GM18873 (cell line): Measurements from ENCODE around the gene ATF2.
"Not testable (repeated sequence)": the region's sequence is repeated elsewhere in the genome, so short reads cannot be mapped to it uniquely, and the experiment has no call there.

Source experiments
- ATAC-seq: cut with Tn5 transposase; IDR thresholded peaks from one replicate; pipeline ENCODE4 v1.9.1; 2021; ENCODE audit warnings: mild to moderate bottlenecking, moderate library complexity, moderate number of reproducible peaks; ENCODE audit not compliant: unreplicated experiment, low FRiP score

Gene ATF2

GRCh38 chr2:175167076-175167791 lies 769 bp downstream of the ATF2 start:
- ATAC-seq, result no peak

GRCh38 chr2:175166216-175166824 lies 1.7 kb downstream of the ATF2 start:
- no peak for ATAC-seq

- no peak for ATAC-seq
Observed at GRCh38 chr2:175164235-175164634, 3.8 kb downstream of the ATF2 start.

DNA sequence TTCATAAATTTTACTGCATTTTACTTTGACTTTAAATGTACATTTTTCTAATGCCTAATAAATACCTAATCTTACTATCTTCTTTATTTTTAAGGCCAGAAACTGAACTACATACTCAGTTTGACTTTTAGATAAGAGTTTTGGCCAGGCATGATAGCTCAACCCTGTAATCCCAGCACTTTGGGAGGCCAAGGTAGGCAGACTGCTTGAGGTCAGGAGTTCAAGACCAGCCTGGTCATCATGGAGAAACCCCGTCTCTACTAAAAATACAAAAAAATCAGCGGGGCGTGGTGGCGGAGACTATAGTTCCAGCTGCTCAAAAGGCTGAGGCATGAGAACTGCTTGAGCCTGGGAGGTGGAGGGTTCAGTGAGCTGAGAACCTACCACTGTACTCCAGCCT lies 9.1 kb downstream of the ATF2 start:
- ATAC-seq, result no peak

DNA sequence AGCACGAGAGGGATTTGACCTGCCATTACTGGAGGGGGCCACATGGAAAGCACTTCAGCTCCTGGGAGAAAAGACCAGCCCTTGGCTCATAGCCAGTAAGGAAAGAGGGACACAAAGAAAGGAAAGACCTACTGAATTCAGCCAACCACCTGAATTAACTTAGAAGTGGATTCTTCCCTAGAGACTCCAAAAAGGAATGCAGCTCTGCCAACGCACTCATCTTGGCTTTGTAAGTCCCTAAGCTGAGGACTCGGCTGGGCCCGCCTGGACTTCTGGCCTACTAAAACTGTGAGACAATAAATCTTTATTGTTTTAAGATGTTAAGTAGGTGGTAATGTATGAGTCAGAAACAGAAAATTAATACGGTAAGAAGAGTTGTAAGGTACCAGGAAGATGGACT lies 11.5 kb downstream of the ATF2 start:
- ATAC-seq, result no peak

DNA sequence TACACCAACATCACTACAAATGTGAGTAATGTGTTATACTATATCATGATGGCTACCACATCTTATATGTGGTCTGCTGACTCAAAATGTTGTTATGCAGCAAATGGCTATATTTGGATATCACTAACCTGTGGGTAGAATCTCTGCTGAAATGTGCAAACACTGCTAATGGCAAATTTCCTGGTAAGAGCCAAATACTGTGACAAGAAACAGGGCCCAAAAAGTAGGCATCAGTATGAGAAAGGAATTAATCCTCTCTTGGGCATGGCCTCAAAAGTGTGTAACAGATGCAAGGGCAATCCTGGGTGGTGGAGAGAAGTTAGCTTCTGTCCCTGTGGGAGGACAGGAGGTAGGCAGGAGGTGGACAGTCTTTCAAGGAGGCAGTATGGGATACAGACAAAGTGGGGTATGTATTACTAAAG lies 13.3 kb downstream of the ATF2 start:
- peak; percentile 77 for ATAC-seq

DNA sequence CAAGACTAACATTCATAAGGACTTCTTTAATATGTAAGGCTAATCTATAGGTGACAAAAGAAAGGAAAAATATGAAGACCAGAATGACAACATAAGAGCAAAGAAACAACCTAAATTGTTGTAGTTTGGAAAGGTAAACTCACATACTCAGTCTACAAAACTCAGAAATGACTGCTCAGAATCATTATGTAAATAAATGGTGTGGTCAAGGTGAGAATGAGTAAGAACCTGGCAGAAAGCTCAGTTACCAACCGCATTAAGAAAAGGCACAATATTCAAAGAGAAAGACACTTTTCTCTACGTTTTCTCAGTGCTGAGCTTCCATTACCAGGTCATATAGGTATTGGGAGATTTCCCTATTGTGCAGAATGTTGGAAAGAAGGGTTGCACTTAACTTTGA lies 15.8 kb downstream of the ATF2 start:
- ATAC-seq, result peak; percentile 59

DNA sequence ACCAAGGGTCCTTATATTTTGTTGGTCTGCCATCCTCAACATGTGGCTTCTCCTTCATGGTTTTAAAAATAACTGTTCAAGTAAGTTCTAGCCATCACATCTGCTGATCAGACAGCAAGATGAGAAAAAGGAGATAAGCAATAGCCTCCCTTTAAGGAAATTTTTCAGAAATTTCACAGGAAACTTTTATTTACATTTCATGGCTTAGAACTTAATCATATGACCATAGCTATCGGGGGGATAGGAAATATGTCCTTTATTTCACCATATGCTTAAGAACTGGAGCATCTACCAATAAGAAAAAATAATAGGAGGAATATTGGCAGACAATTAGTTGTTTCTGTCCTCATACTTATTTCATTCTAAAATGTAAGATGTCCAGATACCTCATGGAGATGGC lies 16.2 kb downstream of the ATF2 start:
- no peak for ATAC-seq

DNA sequence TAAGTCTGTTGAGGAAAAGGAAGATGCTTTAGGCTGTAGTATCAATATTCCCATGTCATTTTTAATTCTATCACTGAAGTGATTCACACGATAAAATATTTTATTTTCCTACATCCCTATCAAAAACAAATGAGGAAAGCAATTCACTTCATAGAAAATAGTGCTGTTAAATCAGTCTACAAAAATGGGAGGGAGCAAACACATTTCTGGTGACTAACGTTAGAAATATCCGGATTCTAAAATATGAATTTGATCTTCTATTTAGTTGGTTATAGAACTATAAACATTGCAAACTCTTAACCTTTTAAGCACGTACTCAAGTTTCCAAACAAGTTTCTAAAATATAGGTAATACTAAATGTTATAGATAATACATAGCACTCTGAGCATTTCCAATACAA lies 20.8 kb downstream of the ATF2 start:
- no peak for ATAC-seq

DNA sequence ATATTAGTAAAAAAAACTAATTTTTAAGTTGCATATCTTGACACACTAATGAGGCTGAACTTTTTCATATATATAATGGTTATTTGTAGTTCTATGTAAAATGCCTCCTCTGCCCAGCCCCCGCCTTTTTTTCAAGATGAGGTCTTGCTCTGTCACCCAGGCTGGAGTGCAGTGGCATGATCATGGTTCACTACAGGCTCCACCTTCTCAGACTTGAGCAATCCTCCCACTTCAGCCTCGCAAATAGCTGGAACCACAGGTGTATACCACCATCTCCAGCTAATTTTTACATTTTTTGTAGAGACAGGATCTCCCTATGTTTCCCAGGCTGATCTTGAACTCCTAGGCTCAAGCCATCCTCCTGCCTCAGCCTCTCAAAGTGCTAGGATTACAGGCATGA lies 24.3 kb downstream of the ATF2 start:
- no peak for ATAC-seq

- ATAC-seq, result no peak
Observed at GRCh38 chr2:175143191-175143590, 24.8 kb downstream of the ATF2 start.

DNA sequence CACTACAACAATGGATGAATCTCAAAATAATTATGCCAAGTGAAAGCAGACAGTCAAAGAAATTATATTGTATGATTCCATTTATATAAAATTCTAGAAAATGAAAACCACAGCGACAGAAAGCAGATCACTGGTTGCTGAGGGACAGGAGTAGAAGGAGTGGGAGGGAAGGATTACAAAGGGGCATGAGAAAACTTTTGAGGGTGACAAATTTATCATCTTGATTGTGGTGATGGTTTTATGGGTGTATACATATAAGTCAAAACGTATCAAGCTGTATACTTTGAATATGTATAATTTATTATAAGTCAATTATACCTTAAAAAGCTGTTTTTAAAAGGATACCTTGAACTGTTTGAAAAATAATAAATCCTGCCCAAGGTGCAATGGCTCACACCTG lies 27.7 kb downstream of the ATF2 start:
- no peak for ATAC-seq

GRCh38 chr2:175137793-175138192 lies 30.2 kb downstream of the ATF2 start:
- no peak for ATAC-seq

DNA sequence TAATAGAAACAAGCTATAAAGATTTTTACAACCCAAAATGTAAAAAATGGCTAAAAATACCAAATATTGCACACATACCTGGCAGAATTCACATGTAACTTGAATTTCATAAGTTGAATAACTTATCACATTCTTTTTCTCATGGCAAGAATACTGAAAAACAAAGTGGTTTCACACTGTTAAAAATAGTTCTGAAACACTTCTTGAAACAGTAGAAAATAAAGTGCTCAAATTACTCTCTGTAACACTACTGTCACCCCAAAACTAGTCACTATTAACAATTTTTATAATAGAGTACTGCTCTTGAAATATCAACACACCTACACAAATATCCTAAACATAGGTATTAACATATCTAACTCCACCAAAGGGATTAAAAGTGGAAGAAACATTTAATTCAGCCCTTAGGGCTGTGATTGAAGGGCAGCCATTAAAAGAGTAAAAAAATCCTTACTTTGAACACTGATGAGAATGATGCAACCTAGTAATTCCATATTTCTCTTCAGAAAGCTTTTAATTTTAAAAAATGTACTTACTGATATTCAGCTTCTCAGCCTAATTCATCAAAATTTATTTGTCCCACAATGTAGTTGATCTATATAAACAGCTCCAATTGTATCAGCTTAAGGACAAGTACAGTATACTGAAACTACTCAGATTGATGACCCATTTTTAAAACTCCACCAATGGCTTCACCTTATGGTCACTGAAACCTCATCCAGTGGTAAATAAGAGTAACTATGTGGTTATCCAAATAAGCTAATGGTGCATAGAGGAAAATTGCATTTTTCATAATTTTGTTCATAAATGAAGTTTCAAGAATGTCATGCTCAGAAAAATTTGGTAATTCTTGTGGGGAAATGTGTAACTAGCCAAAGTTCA lies 31.4 kb downstream of the ATF2 start:
- peak; percentile 56 for ATAC-seq

DNA sequence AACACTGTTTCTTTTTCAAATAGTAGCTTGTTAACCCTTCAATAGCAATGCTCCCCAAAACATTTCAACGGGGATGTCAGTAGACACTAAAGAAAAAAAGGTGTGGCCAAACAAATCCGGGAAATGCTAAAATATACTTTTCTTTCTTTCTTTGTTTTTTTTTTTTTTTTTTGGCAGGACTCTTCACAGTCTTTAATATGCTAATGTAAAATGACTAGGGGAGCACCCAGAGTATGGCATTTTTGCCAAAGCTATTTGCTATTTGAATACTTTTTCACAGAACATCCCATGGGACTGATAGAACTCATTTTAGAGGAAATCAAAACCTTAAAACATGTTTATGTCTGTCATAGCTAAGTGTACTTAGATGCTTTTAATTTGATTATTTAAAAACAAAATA lies 32.1 kb downstream of the ATF2 start:
- no peak for ATAC-seq

DNA sequence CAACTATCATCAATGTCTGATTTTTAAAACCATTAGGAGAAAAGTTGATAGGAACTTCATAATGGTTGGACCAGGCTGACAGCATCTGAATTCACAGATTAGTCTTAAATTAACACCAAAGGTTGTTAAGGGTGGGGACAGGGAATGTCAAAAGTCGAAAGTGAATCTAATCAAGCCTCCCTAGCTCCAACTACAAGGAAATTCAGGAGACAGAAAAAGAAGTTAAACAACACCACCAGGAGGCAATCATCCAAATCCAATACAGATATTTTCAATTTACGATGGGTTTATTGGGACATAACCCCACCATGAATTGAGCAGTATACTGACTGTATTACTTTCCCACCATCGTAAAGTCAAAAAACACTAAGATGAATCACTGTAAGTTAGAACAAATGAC lies 32.8 kb downstream of the ATF2 start:
- ATAC-seq, result no peak

- ATAC-seq, result no peak
Observed at GRCh38 chr2:175131252-175131651, 36.8 kb downstream of the ATF2 start.

GRCh38 chr2:175126661-175127060 lies 41.3 kb downstream of the ATF2 start:
- ATAC-seq, result no peak

DNA sequence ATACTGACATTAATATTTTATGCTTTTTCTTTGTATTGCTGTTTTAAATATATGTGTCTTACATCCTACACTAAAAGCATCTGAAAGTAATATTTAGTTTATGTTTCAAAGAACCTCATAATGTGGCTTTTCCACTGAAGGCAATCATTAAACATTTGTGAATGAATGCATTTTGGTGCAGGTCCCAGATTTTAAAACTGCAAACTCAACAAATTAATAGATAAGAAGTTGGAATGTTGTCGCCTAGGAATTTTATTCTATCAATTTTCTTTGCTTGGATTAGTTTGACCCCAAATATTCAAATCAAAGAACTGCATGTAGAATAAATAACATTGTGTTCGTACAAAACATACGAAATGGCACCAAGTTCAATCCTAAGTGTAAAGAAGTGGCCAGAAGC lies 44.7 kb downstream of the ATF2 start:
- ATAC-seq, result no peak

DNA sequence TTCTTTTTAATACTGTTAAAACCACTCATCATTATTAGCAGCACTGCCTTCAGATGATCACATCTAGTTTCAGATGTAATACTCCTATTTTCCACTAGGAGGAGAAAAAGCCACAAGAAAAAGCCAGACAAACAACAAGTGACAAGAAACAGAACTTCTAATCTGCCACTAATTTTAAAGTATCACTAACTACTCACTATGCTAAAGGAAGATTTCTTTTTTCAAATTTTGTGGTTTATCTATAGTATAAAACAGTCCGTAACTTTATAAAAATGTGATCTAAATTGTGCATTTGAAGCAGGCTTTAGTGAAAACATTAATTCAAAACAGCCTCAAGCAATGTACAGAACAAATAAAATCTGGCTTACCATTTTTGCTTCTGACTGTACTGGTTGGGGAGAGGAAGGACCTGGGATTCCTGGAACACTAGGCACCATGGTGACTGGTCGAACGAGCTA lies 56.8 kb downstream of the ATF2 start:
- peak; percentile 69 for ATAC-seq

GRCh38 chr2:175108091-175108490 lies 59.9 kb downstream of the ATF2 start:
- ATAC-seq, result not testable (repeated sequence)
